Nephron (organoid): ENCODE measurements around the gene SASH1.

Experiments
- H3K27ac Mint-ChIP-seq, 3 experiments: 2 replicates each; pipeline ENCODE4 v1.8.0; 2020; ENCODE audit warnings: mixed read lengths in 3 of 3, mild to moderate bottlenecking in 2 of 3, moderate library complexity in 1 of 3
- H3K27me3 Mint-ChIP-seq: 2 replicates; pipeline ENCODE4 v1.8.0; 2021; ENCODE audit warnings: low read depth, mild to moderate bottlenecking, moderate library complexity, mixed read lengths
- H3K36me3 Mint-ChIP-seq: 2 replicates; pipeline ENCODE4 v1.8.0; 2020; ENCODE audit warnings: low read depth, mixed read lengths
- H3K4me1 Mint-ChIP-seq: 2 replicates; pipeline ENCODE4 v1.8.0; 2020; ENCODE audit warnings: mixed read lengths
- H3K4me3 Mint-ChIP-seq, 3 experiments: 2 replicates each; pipeline ENCODE4 v1.8.0; 2020; ENCODE audit warnings: mild to moderate bottlenecking in 3 of 3, mixed read lengths in 3 of 3, moderate library complexity in 2 of 3
- H3K9me3 Mint-ChIP-seq: 2 replicates; pipeline ENCODE4 v1.8.0; 2020; ENCODE audit warnings: mixed read lengths
- CTCF ChIP-seq, 3 experiments: fragments of 200-600 bp; sonication (generic); IDR thresholded peaks; one replicate each; pipeline ENCODE4 v1.5.0; 2021; ENCODE audit warnings: antibody characterized with exemption in 3 of 3; ENCODE audit not compliant: unreplicated experiment in 3 of 3

SASH1 gene

GRCh38 chr6:148516217-148516616 lies 173.6 kb downstream of the SASH1 start:
- peaks cover 68% of the 10 kb centered on the region for H3K36me3 Mint-ChIP-seq
- TF ChIP-seq CTCF (IDR thresholded peaks at IDR 0.05; ENCODE audit: unreplicated experiment in 3 of 3) = no peak
- H3K4me3 Mint-ChIP-seq = no peak overlapping the region
- no peaks in the 10 kb centered on the region for H3K9me3 Mint-ChIP-seq
- H3K27me3 Mint-ChIP-seq = no peaks in the 10 kb centered on the region
- peaks cover 65% of the 10 kb centered on the region for H3K4me1 Mint-ChIP-seq
- no peak overlapping the region for H3K27ac Mint-ChIP-seq

GRCh38 chr6:148516617-148517016 lies 174.0 kb downstream of the SASH1 start:
- H3K9me3 Mint-ChIP-seq = no peaks in the 10 kb centered on the region
- no peaks in the 10 kb centered on the region for H3K27me3 Mint-ChIP-seq
- peaks cover 65% of the 10 kb centered on the region for H3K4me1 Mint-ChIP-seq
- H3K4me3 Mint-ChIP-seq = no peak overlapping the region
- peak overlapping the region in 2 of 3 experiments; percentile 20 to 77 for H3K27ac Mint-ChIP-seq
- no peak for TF ChIP-seq CTCF (IDR thresholded peaks at IDR 0.05; ENCODE audit: unreplicated experiment in 3 of 3)
- H3K36me3 Mint-ChIP-seq = peaks cover 72% of the 10 kb centered on the region

GRCh38 chr6:148517470-148517869 lies 174.8 kb downstream of the SASH1 start:
- H3K9me3 Mint-ChIP-seq = no peaks in the 10 kb centered on the region
- H3K27me3 Mint-ChIP-seq = no peaks in the 10 kb centered on the region
- TF ChIP-seq CTCF (IDR thresholded peaks at IDR 0.05; ENCODE audit: unreplicated experiment in 3 of 3) = no peak
- no peak overlapping the region for H3K27ac Mint-ChIP-seq
- peaks cover 79% of the 10 kb centered on the region for H3K36me3 Mint-ChIP-seq
- H3K4me3 Mint-ChIP-seq = no peak overlapping the region
- H3K4me1 Mint-ChIP-seq = peaks cover 67% of the 10 kb centered on the region

- Mint-ChIP-seq H3K9me3 (no peaks in the 10 kb centered on the region), H3K27ac (peak overlapping the region in 1 of 3 experiments; percentile 44), H3K36me3 (peaks cover 76% of the 10 kb centered on the region), H3K4me3 (no peak overlapping the region), H3K4me1 (peaks cover 62% of the 10 kb centered on the region), H3K27me3 (no peaks in the 10 kb centered on the region)
- TF ChIP-seq CTCF (IDR thresholded peaks at IDR 0.05; ENCODE audit: unreplicated experiment in 3 of 3) = no peak
Measured at GRCh38 chr6:148518511-148519156, 176.0 kb downstream of the SASH1 start.

GRCh38 chr6:148520109-148520841 lies 177.6 kb downstream of the SASH1 start:
- peak overlapping the region in 2 of 3 experiments; percentile 17 to 41 for H3K27ac Mint-ChIP-seq
- H3K27me3 Mint-ChIP-seq = no peaks in the 10 kb centered on the region

More at GRCh38 chr6:148520109-148520841, 177.6 kb downstream of the SASH1 start:
- TF ChIP-seq CTCF (IDR thresholded peaks at IDR 0.05; ENCODE audit: unreplicated experiment in 3 of 3) = no peak
- no peak overlapping the region for H3K4me3 Mint-ChIP-seq
- H3K36me3 Mint-ChIP-seq = peaks cover 77% of the 10 kb centered on the region
- H3K9me3 Mint-ChIP-seq = no peaks in the 10 kb centered on the region
- H3K4me1 Mint-ChIP-seq = peaks cover 52% of the 10 kb centered on the region
